Stimulated activated CD8-positive, alpha-beta memory T cell treated with anti-CD3 and anti-CD28 coated beads, Interleukin-7, amount 100 ng/mL, for 4 hours (primary cell): ENCODE data around the gene RARB.

Experiments
- DNase-seq, 2 donors: peaks; one replicate each; pipeline ENCODE4 v3.0.0-alpha.2; 2020; ENCODE audit warnings: low read depth in 2 of 2

The RARB gene

DNA sequence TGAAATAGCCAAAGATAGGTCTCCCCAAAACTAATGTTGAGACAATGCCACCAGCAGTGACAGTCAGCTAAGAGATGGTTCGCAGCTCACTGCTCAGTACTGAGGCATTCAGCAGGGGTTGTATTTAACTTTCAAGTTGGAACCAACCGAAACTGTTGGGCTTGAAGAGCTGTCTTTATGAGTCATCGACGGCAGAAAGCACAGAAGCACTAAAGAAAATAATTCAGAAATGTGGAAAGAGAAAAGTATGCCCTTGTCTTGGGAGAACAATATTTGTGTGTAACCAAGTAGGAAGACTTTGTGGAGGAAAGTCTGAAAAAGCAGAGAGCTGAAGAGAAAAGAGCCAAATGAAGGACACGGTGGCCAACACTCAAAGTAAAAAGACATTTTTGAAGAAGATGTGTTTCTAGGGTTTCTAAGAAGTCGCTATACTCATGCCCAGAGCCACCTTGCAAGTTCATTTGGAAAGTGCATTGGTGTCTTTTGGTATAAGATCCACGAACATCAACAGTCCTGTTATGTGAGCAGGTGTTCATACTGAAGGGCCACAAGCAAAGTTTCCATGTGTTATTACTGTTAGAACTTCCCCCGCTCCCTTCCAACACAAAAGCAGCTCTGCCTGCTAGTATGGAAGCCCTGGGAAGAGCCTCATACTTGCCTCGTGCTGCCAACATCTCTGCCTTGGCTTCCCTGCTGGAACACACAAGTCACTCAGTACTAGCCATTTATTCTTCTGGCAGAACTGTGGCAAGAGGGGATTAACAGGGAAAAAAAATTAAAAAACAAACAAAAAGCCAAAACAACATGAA lies 4.1 kb upstream of the RARB start:
- DNase-seq: no peak

GRCh38 chr3:25424614-25425013 lies 3.4 kb upstream of the RARB start:
- no peak for DNase-seq

- DNase-seq: no peak
Measured at GRCh38 chr3:25426408-25426807, 1.7 kb upstream of the RARB start.

- no peak for DNase-seq
Measured at GRCh38 chr3:25427155-25427554, 908 bp upstream of the RARB start.

DNA sequence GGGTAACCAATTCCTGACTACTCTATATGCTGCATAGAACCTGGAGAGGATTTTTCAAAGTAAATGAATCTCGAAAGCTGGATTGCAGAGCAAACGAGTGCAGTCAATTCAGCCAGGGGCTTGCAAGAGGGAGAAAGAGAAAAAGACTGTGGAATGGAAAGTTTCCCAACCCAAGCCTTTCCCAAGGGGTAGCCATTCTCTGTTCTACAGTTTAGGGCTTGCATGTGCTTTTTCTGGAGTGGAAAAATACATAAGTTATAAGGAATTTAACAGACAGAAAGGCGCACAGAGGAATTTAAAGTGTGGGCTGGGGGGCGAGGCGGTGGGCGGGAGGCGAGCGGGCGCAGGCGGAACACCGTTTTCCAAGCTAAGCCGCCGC lies 511 bp upstream of the RARB start:
- DNase-seq: no peak

DNA sequence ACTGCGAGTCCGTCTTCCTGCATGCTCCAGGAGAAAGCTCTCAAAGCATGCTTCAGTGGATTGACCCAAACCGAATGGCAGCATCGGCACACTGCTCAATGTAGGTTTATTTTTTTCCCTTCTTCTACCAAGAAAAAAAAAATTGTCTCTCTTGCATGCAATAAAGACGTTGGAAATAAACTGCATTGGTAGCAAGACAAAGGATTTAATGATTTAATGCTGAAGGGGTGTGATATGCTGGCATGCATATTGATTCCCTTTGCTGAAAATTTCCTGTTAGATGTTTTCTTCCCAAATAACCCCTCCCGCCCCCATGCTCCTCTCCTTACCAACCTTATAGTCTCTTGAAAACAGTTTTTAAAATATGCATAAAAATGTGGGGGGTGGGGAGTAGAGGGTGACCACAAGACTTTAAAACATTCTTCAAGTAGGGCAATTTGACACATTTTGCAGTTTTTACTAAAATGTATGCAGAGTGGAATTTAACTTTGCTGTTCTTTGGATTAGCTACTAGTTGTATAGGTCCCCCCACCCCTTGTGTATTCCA lies 799 bp downstream of the RARB start:
- no peak for DNase-seq

- no peak for DNase-seq
Measured at GRCh38 chr3:25429361-25430286, 1.6 kb downstream of the RARB start.

GRCh38 chr3:25430287-25430934 lies 2.3 kb downstream of the RARB start:
- no peak for DNase-seq

DNA sequence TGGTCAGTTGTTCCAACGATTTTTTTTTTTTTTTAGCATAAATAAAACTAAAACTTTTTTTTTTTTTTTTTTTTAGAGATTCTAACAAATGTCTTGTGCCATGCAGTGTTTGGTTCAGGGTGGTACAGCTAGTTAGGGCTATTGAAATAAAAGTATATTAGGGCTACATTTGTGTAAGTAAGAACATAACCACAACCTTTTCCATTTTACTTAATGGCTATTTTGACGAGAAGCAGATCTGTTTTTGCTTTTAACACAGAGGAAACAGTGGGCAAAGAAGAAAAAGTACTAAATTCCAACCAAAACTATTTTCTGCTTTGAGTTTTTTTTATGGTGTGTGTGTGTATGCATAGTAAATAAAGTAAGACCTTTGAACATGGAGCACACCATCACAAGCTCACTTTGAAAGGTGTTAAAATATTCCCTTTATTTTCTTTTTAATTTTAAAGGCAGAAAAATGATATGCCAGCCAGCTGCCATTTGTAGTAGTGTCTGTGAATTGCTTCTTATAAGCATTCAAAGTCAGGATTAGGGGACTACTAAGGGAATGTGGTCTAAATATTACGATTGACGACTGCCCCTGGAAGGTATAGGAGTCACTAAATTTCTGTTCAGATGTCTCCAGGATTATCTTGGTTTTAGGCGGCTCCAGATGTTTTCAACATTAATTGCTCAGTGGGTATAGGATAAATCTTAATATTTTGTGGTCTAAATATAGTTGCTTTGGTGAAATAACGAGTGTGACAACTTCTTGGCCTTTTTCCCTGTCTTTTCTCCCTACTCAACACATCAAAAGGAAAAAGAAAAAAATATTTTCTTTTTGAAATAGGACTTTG lies 3.1 kb downstream of the RARB start:
- no peak for DNase-seq

DNA sequence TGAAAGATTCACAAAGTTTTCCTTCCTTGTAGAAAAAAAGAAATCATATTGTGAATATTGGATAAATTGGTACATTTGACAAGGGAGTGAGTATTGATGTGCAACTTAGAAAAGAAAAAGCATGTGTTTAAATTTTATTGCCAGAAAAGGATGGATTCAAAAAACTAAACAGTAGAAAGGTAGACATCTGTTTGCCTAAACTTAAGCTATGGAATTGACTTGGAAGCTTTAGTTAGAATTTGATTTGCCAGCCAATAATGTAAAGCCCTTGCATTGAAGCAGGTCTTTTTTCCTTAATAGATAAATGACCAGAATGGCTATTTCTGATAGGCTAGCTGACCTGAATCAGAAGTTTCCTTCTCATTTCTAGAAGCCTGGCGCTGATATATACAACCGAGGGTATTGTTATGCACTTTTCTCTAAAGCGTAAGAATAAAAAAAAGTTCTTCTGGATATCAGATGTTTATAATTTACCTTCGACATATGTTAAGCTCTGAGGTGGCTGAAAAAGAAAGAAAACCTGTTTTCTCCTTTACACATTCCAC lies 4.2 kb downstream of the RARB start:
- DNase-seq: no peak

GRCh38 chr3:25433106-25433505 lies 5.0 kb downstream of the RARB start:
- DNase-seq: no peak

DNA sequence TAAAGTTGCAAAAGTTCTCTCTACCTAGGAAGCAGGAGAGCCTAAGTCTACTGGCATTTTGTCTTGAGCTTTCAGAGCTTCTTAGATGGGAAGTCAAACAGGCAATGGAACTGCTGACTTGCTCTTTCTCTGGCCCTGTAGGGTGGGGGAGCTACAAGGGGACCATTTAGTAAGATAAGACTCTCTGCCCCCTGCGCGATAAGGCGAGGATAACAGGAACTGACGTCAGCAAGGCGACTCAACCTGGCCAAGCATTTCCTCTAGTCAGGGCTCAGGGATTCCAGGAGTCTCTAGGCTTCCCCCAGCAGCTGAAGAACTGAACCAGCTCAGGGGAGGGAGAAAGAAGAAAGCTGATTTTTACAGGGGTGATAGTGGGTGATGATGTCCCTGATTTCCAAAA lies 5.8 kb downstream of the RARB start:
- no peak for DNase-seq

DNA sequence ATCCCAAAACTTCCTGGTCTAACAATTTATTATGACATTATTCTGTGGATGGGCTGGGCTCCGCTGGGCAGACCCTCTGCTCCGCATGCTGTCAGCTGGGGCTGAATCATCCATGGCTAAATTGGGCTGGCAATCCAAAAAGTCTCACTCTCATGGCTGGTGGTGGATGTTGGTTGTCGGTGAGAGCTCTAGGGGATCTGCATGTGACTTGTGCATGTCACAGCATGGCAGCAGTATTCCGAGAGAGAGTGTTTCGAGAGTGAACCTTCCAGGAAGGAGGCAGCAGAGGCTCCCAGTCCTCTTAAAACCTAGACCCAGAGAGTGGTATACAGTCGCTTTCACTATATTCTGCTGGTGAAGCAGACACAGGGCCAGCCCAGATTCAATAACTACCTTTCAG lies 9.9 kb downstream of the RARB start:
- DNase-seq: no peak

- no peak for DNase-seq
Measured at GRCh38 chr3:25438791-25439555, 10.9 kb downstream of the RARB start.

- DNase-seq: no peak
Measured at GRCh38 chr3:25441234-25441856, 13.3 kb downstream of the RARB start.

DNA sequence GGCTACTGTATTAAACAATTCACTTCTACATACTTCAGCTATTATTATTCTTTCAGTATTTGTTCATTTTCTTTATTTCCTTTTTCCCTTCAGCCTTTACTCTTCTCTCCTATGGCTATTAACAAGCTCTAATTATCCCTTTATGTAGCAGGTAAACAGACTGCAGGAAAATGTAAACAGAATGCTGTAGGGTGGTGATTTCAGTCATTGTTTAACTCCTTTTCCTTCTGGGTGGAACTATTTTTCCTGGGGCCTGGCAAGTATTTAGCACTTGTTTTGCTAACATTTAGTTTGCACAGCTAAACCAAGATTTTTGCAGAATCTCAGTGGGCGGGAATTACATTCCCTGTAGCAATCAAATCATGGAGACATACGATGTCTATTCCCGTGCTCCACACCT lies 14.4 kb downstream of the RARB start:
- no peak for DNase-seq

GRCh38 chr3:25444273-25444672 lies 16.2 kb downstream of the RARB start:
- no peak for DNase-seq

DNA sequence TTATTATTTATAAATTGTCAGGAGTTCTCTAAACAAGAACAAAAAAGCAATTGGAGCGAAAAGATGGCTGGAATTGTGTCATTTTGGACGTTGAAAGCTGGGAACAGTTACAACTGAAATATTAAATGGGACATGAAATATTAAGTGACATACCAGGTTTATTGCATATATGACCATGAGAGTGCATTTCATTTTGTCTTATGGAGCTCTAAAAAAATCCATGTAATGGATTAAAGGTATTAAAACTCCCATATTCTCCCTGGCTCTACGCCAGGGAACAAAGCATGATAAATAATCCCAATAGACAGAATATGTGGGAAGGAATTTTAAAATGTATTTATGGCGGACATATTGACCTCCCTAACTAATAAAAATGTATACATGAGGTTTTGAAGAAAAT lies 17.7 kb downstream of the RARB start:
- no peak for DNase-seq

GRCh38 chr3:25447285-25447684 lies 19.2 kb downstream of the RARB start:
- no peak for DNase-seq

GRCh38 chr3:25447925-25448324 lies 19.9 kb downstream of the RARB start:
- DNase-seq: no peak
